ENCODE results near the gene SIAH1. TPM values are rescaled to one million over a fixed set of nuclear protein-coding genes. Genes with fewer than 3 reads are reported as not detected.
"Not testable (repeated sequence)": the region's sequence is repeated elsewhere in the genome, so short reads cannot be mapped to it uniquely, and the experiment has no call there.

Gene SIAH1
- total and polyA plus RNA-seq, 2 of the 8 experiments (the other 6 are each of a cell fraction or from before 2014, with no cell fraction given) = 19.5 to 33.9 TPM

DNA sequence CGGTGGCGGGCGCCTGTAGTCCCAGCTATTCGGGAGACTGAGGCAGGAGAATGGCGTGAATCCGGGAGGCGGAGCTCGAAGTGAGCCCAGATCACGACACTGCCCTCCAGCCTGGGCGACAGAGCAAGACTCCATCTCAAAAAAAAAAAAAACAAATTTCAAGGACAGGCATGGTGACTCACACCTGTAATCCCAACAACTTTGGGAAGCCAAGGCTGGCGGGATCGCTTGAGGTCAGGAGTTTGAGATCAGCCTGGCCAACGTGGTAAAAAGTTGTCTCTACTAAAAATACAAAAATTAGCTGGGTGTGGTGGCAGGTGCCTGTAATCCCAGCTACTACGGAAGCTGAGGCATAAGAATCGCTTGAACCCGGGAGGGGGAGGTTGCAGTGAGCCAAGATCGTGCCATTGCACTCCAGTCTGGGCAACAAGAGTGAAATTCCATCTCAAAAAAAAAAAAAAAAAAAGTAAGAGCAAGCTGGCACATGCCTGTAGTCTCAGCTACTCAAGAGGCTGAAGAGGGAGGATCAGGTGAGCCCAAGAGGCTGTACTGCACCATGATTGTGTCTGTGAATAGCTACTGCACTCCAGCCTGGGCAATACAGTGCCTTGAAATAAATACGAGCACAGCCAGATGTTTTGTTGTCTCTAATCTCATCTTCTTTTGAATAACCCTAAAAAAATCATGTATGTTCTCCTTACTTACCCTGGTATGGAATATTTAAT is 14.4 kb downstream of the SIAH1 start:
- CTCF ChIA-PET (ENCODE audit: partially characterized antibody); H3K79me1 ChIP-seq (ENCODE audit: low read depth, low read length); H2BK15ac ChIP-seq (ENCODE audit: low read length); H3K23ac ChIP-seq (ENCODE audit: insufficient read length); H3K4ac ChIP-seq (replicated peaks; ENCODE audit: insufficient read length, low read depth, low read length); H3K27ac ChIP-seq (ENCODE audit: low read depth, low read length); H2BK120ac ChIP-seq (replicated peaks; ENCODE audit: low read depth, low read length); H3K14ac ChIP-seq (ENCODE audit: insufficient read length); H2BK20ac ChIP-seq (ENCODE audit: low read length); H3K36me3 ChIP-seq (ENCODE audit: control insufficient read depth in 2 of 4, insufficient read depth in 4 of 4, low read length in 3 of 4); H2BK5ac ChIP-seq (ENCODE audit: low read depth, low read length); FAIRE-seq; H3K4me1 ChIP-seq (replicated peaks in 1 of 4; ENCODE audit: control insufficient read depth in 3 of 4, insufficient read depth in 4 of 4, low read length in 3 of 4); H3K27me3 ChIP-seq (replicated peaks in 1 of 4; ENCODE audit: control insufficient read depth in 3 of 4, extremely low read depth in 1 of 4, insufficient read depth in 3 of 4, low read length in 3 of 4); H3K4me3 ChIP-seq (ENCODE audit: extremely low read depth in 1 of 4, insufficient read depth in 2 of 4, low read depth in 3 of 4, low read length in 4 of 4); H2AFZ ChIP-seq (ENCODE audit: low read length); H3K23me2 ChIP-seq (ENCODE audit: low read depth, low read length); H4K91ac ChIP-seq (replicated peaks; ENCODE audit: insufficient read length, low read length); DNase-seq (ENCODE audit: low read depth in 1 of 2, low spot score in 2 of 2); H3K9ac ChIP-seq (replicated peaks in 1 of 4; ENCODE audit: extremely low read depth in 1 of 4, low read depth in 3 of 4, low read length in 3 of 4); H2AK5ac ChIP-seq (ENCODE audit: low read depth, low read length); H3K9me3 ChIP-seq (ENCODE audit: insufficient read depth in 2 of 2, low read depth in 1 of 2, low read length in 1 of 2); H3K18ac ChIP-seq (ENCODE audit: extremely low read depth, low read length); H3K4me2 ChIP-seq (ENCODE audit: insufficient read depth in 1 of 2, low read depth in 2 of 2, low read length in 2 of 2); H4K5ac ChIP-seq (ENCODE audit: insufficient read length, low read depth, low read length); H3K56ac ChIP-seq (replicated peaks; ENCODE audit: insufficient read length, low read depth, low read length); H4K8ac ChIP-seq (ENCODE audit: extremely low read depth, insufficient read depth, low read length); H2BK12ac ChIP-seq (ENCODE audit: low read depth, low read length): not testable (repeated sequence)
- Histone ChIP-seq H3K79me2 (ENCODE audit: control insufficient read depth in 1 of 2, insufficient read depth in 2 of 2, low read length in 2 of 2) (peaks cover 14 to 99% of the 10 kb centered on the region in 2 experiments), H4K20me1 (replicated peaks in 1 of 2; ENCODE audit: control insufficient read depth in 1 of 2, insufficient read depth in 2 of 2, low read length in 2 of 2) (peaks cover 13 to 22% of the 10 kb centered on the region in 2 experiments)
- WGBS, 2 experiments (ENCODE audit: extremely low coverage in 1 of 2, insufficient coverage in 1 of 2, insufficient read length in 1 of 2, insufficient replicate concordance in 2 of 2, low coverage in 1 of 2, low lambda C conversion rate in 2 of 2, missing lambda C conversion rate in 1 of 2) = 93% methylated on average over 18 of the region's 18 CpGs; no CpG with 5 or more reads in 1 of the 2 experiments
- POLR2A ChIA-PET (ENCODE audit: partially characterized antibody) = interaction anchor here (3.6 to 8.9 kb wide), 3 partner anchors 8 to 16 kb away, joined by 8 to 156 read pairs (median 95); partner anchors contain the start of gene SIAH1

Data from H1 (cell line).